Psoas muscle (tissue), 8 donors: Measurements from ENCODE around the gene PNLIP. TPM values are rescaled to one million over a fixed set of nuclear protein-coding genes. Genes with fewer than 3 reads are reported as not detected.

Source experiments
- ATAC-seq, 4 donors: fragments of 200-7000 bp; cut with Tn5 transposase; one replicate each; pipeline ENCODE4 v1.9.1; 2020; ENCODE audit warnings: moderate library complexity in 3 of 4, mild to moderate bottlenecking in 2 of 4
- DNase-seq, 2 donors: peaks; one replicate each; pipeline ENCODE4 v3.0.0-alpha.2; 2020
- H3K27ac ChIP-seq: fragments of 200-600 bp; one replicate; pipeline ENCODE4 v1.8.0; 2022
- H3K27me3 ChIP-seq, 3 donors: fragments of 200-600 bp in 1 of 3; one replicate each; pipeline versions ENCODE4 v1.6.1 to v1.8.0; 2013 to 2022; ENCODE audit warnings: low read length in 2 of 3, mild to moderate bottlenecking in 2 of 3, moderate library complexity in 1 of 3; ENCODE audit not compliant: insufficient read depth in 3 of 3
- H3K36me3 ChIP-seq, 2 donors: fragments of 200-600 bp in 1 of 2; one replicate each; pipeline versions ENCODE4 v1.6.1 to v1.8.0; 2013 to 2022; ENCODE audit warnings: low read depth in 1 of 2, mild to moderate bottlenecking in 1 of 2, moderate library complexity in 1 of 2; ENCODE audit not compliant: insufficient read depth in 1 of 2
- H3K4me1 ChIP-seq: fragments of 200-600 bp; one replicate; pipeline ENCODE4 v1.8.0; 2022
- H3K4me3 ChIP-seq: fragments of 200-600 bp; one replicate; pipeline ENCODE4 v1.8.0; 2022; ENCODE audit warnings: mild to moderate bottlenecking
- H3K9me3 ChIP-seq: fragments of 200-600 bp; one replicate; pipeline ENCODE4 v1.8.0; 2022
- CTCF ChIP-seq: fragments of 200-600 bp; IDR thresholded peaks from one replicate; pipeline ENCODE4 v1.8.0; 2022; ENCODE audit warnings: antibody characterized with exemption
- WGBS, 3 donors: extraction: QIAGEN DNeasy Blood & Tissue Kit; methylation state at CpG; one replicate each; pipeline versions ENCODE4 v1.1.6 to v1.1.7; 2013; 5-methylcytosine and 5-hydroxymethylcytosine counted together
- intact Hi-C, 2 donors: fragments of 100-400 bp; cut with DNase I; formaldehyde crosslinking; loops; one replicate each; pipeline versions ENCODE4 v1.11.0 to v1.14.2; 2022
- polyA plus RNA-seq, 3 donors: library from polyadenylated mRNA; stranded (reverse); fragments of 200-250 nt; gene quantifications; one replicate each; pipeline ENCODE4 v1.2.3, GENCODE V29; 2013
- total RNA-seq, 4 donors: library from RNA; stranded (reverse); fragmentation: NEBNext Ultra II Directional in 2 of 4; extraction: Animal tissue kit (Norgen Biotek cat#: 25700) in 2 of 4; gene quantifications; one replicate each; pipeline versions ENCODE4 v1.2.1 to v1.2.4, GENCODE V29; 2021 to 2023
- donor health status: healthy with polysubstance abuse.
- donor health status: DM: no; HTN: no; CAD: no; lungs with moderate emphysema.
- donor health status: Bipolar disorder and iron deficiency.
- donor health status: healthy.
- donor health status: DM: yes; HTN: yes; CAD: no.
- donor health status: DM: no; HTN: no; CAD: no.
- donor health status: DM: no; HTN: no; CAD: no.
- donor health status: DM: yes; HTN: yes; CAD: no.

The PNLIP gene
- total and polyA plus RNA-seq, 7 donors, result 0.03 to 3.5 (median 0.15) TPM; not detected in 2

- no peak for DNase-seq
- no peak overlapping the region for H3K4me3 ChIP-seq
- no peak for TF ChIP-seq CTCF
- no peaks in the 10 kb centered on the region for H3K4me1 ChIP-seq
- no peaks in the 10 kb centered on the region for H3K9me3 ChIP-seq
- no peak overlapping the region for H3K27ac ChIP-seq
- no peaks in the 10 kb centered on the region for H3K36me3 ChIP-seq
- H3K27me3 ChIP-seq, result peaks cover 0 to 18% (median 2%) of the 10 kb centered on the region in 3 donors
- no peak for ATAC-seq
- intact Hi-C loops, result no loop called here
- 31 to 37% (median 37%) methylated on average over 41 of the region's 41 CpGs for WGBS, 3 donors
Observed at GRCh38 chr10:116608686-116609594, 63.2 kb downstream of the PNLIP start.

- Histone ChIP-seq H3K9me3 (no peaks in the 10 kb centered on the region), H3K4me1 (no peaks in the 10 kb centered on the region), H3K27me3 (peaks cover 0 to 18% (median 2%) of the 10 kb centered on the region in 3 donors), H3K36me3 (no peaks in the 10 kb centered on the region), H3K27ac (no peak overlapping the region), H3K4me3 (no peak overlapping the region)
- no peak for DNase-seq
- intact Hi-C loops, result no loop called here
- ATAC-seq, result no peak
- 95 to 96% (median 96%) methylated on average over 13 of the region's 13 CpGs for WGBS, 3 donors
- TF ChIP-seq CTCF, result no peak
Observed at GRCh38 chr10:116610443-116611152, 64.9 kb downstream of the PNLIP start.

GRCh38 chr10:116611153-116611545, 65.4 kb downstream of the PNLIP start:
- Histone ChIP-seq H3K4me3 (no peak overlapping the region), H3K27me3 (peaks cover 0 to 18% (median 2%) of the 10 kb centered on the region in 3 donors), H3K36me3 (no peaks in the 10 kb centered on the region), H3K9me3 (no peaks in the 10 kb centered on the region), H3K27ac (no peak overlapping the region), H3K4me1 (no peaks in the 10 kb centered on the region)
- intact Hi-C loops, result no loop called here
- DNase-seq (no peak), ATAC-seq (no peak)
- 60 to 75% (median 74%) methylated on average over 3 of the region's 3 CpGs for WGBS, 3 donors
- TF ChIP-seq CTCF, result no peak

- TF ChIP-seq CTCF, result no peak
- intact Hi-C loops, result no loop called here
- ATAC-seq (no peak), DNase-seq (no peak)
- Histone ChIP-seq H3K9me3 (no peaks in the 10 kb centered on the region), H3K4me1 (no peaks in the 10 kb centered on the region), H3K4me3 (no peak overlapping the region), H3K27me3 (peaks cover 0 to 18% (median 2%) of the 10 kb centered on the region in 3 donors), H3K27ac (no peak overlapping the region), H3K36me3 (no peaks in the 10 kb centered on the region)
- 87 to 92% (median 90%) methylated on average over 8 of the region's 8 CpGs for WGBS, 3 donors
Observed at GRCh38 chr10:116612107-116612769, 66.5 kb downstream of the PNLIP start.
